OCI-LY1 (cell line): Measurements from ENCODE around the gene TMEM164.

ENCODE experiments used
- CTCF ChIP-seq: fragments of 200-600 bp; sonication (generic), shearing (Covaris generic); IDR thresholded peaks from 2 replicates; pipeline ENCODE4 v1.5.1; 2017; ENCODE audit warnings: mild to moderate bottlenecking, antibody characterized with exemption, low read length, moderate library complexity, mixed read lengths
- EZH2 ChIP-seq: fragments of 200-600 bp; sonication (generic), shearing (Covaris generic); IDR thresholded peaks from 2 replicates; pipeline ENCODE4 v1.8.0; 2017; ENCODE audit warnings: borderline replicate concordance, mixed run types, mild to moderate bottlenecking, antibody characterized with exemption, low read length, moderate library complexity, mixed read lengths

DNA sequence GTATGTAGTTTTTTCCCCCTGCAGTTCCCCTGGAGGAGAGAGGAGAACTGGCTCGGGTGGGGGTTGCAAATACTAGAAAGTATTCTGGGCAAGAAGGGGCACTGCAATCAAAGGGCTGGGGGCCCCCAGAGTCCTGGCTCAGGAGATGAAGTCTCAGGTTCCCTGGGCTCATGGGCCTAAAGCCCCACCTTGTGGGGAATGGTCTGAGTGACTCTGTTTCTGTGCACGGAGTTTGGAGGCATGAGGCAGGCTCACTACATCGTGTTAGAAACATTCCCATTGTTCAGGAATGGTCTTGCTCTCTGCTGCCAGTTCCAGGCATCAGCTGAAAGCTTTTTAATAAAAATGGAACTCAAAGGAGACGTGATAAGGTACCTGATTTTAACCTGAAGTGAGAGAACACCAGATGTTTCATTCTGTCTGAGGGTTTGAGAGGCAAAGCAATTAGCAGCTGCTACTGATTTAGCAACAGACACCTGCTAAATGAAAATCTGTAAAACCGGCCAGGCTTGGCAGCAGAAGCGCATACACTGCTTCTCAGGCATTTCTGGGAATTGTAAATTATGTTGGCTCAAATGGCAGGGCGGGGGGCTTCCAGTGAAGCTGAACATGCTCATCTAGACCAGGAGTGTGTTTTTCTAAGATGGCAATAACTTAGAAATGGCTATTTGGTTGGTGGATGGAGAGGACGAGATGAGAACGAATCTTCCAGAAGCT, 122.7 kb downstream of the TMEM164 start:
- TF ChIP-seq CTCF = peak; percentile 22; the same call in 1 of the 2 replicates
- TF ChIP-seq EZH2 = no peak
